Inferior parietal cortex (tissue), 1 donor: Measurements from ENCODE around the gene DGKI.

Experiments used
- DNase-seq: peaks from one replicate; pipeline ENCODE4 v3.0.0-alpha.2; 2016; ENCODE audit errors: extremely low spot score

The DGKI gene

DNA sequence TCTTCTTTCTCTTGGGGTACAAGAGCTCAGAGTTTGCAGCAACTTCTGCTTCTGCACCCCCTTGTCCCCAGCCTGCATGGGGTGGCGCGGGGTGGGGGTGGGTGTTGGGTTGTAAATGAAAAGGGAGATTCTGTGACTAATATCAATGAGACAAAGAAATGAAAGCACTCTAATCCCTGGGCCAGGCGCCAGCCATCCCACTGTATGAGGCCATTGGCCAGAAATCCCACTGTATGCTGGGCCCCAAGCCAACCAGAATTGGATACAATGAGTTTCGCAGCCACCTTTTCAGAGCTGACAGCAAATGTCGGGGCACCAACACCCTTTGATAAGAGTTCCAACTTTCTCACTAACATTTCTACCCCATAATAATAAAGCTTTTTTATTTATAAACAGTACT, 492.4 kb downstream of the DGKI start:
- no peak for DNase-seq

DNA sequence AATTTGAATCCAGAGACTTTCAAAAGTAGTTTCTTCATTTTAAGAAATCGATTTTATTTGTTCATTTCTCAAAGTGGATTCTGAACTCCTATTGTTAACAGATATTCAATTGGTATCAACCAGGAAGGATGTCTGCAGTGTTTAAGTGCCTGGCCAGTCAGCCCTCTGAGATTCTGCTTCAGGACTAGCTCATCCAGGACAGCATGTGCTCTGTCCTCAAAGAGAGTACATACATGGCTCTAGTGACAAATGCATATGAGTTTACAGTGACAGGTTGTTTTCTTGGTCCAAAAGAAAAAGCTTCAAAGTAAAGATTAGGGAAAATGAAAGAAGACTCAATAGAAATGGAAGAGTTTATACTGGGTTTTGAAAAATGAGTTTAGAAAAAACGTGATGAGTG, 494.8 kb downstream of the DGKI start:
- DNase-seq, result no peak

- no peak for DNase-seq
Observed at GRCh38 chr7:137345799-137346449, 500.9 kb downstream of the DGKI start.

DNA sequence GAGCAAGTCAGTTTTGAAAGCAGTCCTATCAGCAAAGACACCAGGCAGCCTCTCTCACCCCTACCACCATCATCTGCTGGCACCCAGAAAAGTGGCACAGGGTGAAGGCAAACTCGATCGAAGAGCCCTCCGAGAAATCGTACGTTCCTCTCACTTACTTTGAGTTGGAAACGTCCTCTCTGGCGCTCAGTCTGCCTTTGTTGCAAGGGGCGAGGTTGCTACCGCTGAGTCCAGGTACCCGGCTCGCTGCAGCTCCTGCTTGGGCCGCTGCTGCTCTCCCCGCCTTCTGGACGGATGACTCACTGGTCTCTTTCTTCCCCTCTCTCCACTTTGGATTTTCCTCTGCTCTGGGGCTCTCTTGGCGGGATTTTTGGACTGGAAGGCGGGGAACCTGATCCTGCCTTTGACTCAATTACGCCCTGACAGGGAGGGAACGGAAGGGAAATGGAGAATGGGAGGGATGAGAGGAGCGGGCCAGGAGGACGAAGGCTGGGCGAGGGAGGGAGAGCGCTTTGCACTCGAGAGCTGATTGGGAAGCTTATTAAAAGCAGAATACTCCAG, 503.4 kb downstream of the DGKI start, which contains the start of gene PTN:
Gene PTN, minus strand, starts transcription at position 453 of the 561 bp plus-strand sequence. CDS start 88,760 bp downstream, outside the sequence.
- DNase-seq, result no peak

- no peak for DNase-seq
Observed at GRCh38 chr7:137342828-137343261, 503.9 kb downstream of the DGKI start.

GRCh38 chr7:137342265-137342664, 504.5 kb downstream of the DGKI start:
- DNase-seq, result no peak

- DNase-seq, result no peak
Observed at GRCh38 chr7:137337902-137338301, 508.9 kb downstream of the DGKI start.

DNA sequence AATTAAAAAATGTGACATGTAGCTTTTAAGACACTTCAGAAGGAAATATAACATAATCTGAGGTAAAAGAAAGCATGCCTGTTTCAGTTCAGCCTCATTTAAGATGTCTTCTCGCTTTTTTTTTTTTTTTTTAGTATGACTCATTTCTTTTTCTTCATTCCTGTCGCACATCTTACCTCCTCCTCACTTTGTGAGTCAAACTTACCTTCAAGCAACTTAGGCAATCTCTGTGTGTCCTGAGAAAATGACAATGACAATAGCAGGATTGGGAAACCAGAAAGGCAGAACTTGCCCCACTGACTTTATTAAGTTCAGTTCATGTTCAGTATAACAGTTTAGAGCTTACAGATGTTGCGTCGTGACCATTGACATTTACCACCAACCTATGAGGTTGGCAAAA, 511.0 kb downstream of the DGKI start:
- DNase-seq, result no peak

- DNase-seq, result no peak
Observed at GRCh38 chr7:137331378-137331777, 515.4 kb downstream of the DGKI start.
